Left forelimb (tissue), 1 donor: Measurements from ENCODE around the gene GET4.
"Not testable (repeated sequence)": the region's sequence is repeated elsewhere in the genome, so short reads cannot be mapped to it uniquely, and the experiment has no call there.

Source experiments
- DNase-seq: peaks from one replicate; pipeline ENCODE4 v3.0.0-alpha.2; 2018; ENCODE audit warnings: low spot score

Gene GET4

DNA sequence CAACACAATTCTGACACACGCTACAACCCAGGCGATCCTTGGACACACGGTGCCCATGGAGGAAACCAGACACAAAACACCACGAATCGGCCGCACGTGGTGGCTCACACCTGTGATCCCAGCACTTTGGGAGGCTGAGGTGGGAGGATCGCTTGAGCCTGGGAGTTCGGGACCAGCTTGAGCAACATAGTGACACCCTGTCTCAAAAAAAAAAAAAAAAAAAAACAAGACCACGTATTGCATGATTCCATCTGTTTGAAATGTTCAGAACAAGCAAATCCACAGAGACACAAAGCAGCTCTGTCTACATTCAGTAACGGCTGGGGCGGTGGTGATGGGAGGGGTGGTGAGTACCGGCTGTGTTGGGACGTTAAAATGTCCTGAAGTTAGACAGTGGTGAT, 53.0 kb downstream of the GET4 start:
- DNase-seq = no peak

DNA sequence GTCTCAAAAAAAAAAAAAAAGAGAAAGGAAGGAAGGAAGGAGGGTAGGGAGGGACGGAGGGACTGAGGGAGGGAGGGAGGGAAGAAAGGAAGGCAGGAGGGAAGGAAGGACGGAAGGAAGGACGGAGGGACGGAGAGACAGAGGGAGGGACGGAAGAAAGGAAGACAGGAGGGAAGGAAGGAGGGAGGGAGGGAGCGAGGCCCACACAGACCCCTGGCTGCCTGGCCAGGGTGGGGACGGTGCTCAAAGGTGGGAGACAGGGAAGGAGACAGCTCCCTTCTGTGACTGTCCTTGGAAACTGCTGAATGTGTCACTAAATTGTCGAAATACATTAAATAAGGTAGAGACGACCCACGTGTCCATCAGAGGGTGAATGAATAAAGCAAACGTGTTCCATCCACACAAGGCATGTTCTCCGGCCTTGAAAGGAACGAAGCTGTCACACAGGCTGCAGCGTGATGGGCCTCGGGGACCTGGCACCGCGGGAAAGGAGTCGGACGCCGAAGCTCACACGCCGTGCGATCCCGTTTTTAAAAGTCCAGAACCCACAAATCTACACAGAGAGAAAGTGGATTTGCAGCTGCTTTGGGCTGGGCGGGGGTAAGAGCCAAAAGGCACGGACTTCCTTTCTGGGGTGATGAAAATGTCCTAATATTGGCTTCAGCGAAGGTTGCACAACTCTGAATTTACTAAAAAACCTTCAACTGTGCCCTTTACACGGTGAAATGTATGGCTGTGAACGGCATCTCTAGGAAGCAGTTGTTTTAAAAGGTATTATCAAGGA, 54.8 kb downstream of the GET4 start:
- DNase-seq = no peak

DNA sequence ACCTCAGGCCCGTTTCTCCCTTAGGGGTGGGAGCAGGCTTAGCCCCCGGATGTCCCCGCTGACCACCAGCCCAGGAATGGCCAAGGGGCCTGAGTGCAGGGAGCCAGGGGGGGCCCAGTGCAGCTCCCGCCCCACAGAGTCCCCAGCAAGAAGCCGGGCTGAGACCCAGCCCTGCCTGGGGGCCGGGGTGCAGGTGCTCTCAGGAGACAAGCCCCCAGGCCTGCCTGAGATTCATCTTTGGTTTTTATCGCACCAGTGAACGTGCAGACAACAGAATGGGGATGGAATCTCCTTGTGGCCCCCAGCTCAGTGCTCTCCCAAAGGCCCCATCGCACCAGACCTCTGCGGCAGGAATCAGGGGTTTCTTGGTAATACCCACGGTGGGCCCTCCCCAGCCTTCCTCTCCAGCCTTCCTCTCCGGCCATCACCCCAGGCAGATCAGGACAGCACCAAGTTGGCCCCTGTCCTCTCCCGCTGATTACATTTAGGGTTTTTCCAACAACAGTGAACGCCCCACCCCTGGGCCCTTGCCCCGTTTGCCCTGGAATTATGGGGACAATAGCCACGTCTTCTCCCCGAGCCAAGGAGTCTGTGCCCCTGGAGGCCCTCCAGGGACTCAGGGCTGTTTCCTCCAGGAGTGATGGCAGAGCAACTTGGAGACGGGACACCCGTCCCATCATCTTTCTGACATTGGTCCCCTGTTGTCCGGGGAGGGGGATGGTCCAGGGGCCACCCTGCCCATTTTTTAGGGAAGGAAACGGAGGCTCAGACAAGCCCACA, 55.7 kb downstream of the GET4 start:
- DNase-seq = no peak

GRCh38 chr7:932651-932975, 56.3 kb downstream of the GET4 start:
- no peak for DNase-seq

DNA sequence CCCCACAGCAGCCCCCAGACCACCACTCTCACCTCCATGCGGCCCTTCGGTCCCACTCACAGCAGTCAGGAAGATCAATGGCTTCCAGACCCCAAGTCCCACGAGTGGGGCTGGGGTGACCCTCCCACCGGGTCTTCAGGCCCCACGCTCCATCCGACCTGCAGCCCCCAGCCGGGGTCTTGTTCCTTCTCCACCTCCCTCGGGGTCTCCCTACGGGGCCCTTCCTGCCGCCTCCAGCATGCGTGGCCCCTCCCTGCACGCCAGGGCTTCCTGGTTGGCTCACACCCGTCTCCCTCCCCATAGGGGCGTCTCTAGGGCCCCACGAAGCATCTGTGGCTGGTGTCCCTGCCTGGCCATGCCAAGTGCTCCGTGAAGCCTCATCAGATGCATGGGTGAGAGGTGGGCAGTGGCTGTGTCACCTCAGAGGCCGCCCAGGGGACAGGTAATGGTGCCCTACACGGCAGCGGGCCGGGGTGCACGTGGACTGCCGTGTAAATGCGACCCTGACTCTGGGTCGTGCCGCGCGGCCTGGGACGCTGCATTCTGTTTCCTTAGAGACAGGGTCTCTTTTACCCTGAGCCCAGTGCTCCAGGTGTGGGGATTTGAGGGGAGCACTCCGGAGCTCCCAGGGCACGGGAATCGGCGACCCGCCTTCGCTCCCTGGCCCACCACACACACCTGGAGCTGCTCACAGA, 58.3 kb downstream of the GET4 start:
- DNase-seq = no peak

DNA sequence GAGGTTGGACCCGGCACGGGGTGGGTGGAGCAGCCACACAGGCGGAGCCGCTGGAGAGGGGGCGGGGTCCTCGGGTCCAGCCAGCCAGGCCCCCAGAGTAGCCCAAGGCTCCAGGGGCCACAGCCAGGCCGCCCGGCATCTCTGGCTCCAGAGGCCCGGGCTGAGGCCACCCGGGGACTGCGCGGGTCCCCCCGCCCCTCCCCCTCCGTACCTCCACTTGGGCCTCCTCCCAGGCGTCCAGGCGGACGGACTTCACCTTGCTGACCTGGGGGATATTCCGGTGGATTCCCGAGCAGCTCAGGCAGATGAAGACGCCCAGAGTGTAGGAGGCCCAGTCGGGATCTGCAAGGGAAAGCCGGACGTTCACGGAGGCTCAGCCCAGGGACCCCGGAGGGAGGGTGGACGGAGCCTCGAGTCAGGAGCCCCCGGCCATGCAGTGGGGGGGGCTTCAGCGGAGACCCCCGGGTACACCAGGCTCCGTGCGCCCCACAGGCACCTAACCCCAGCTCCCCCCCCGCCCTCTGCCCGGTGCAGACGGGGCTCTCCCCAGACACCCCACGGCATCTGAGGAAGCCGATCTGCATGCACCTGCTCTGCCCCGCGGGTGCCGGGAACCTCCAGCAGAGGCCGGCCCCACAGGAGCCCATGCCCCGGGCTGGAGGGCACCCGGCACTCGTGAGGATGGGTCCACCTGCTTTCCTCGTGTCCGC, 59.0 kb downstream of the GET4 start:
- DNase-seq = no peak

DNA sequence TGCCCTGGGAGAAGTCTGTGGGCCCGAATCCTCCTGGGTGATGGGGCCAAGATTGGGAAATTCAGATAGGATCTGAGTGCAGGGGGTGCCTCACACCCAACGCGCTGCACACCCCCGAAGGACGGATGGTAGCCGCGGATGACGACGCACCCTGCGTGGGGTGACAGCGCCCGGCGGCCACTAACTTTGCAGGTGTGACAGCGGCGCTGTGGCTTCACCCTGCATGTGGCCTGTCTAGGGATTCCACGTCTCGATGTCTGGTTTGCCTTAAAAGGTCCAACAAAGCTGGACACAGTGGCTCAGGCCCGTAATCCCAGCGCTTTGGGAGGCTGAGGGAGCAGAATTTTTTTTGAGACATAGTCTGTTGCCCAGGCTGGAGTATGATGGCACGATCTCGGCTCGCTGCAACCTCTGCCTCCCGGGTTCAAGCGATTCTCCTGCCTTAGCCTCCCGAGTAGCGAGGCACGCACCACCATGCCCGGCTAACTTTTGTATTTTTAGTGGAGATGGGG, 59.6 kb downstream of the GET4 start:
- no peak for DNase-seq

GRCh38 chr7:936386-937054, 60.2 kb downstream of the GET4 start:
- DNase-seq = no peak

GRCh38 chr7:937856-938484, 61.6 kb downstream of the GET4 start:
- DNase-seq = no peak

DNA sequence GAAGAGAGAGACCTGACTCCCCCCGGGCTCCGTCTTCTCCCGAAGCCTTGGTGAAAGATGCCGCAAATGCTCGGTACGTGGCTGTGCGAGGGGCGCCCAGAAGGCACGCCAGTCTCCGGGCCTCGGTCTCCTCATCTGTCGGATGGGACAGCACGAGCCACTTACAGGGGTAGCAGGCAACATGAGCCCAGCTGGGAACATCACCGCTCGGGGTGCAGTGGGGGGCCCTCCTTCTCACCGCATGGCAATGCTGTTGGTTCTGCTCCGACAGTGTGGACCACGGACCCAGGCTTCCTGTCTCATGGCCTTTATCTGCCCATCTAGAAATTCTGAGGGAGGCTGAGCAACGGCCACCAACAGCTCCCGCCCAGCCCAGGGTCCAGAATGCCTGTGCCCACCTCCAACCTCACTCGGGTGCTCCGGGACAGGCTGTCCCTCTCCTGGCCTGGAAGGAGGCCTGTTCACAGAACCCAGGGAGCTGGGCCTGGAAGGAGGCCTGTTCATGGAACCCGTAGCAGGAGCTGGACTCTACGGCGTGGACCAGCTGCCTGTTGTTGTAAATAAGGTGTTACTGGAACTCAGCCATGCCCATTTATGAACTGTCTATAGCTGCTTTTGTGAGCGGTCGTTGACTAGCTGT, 62.3 kb downstream of the GET4 start:
- no peak for DNase-seq

DNA sequence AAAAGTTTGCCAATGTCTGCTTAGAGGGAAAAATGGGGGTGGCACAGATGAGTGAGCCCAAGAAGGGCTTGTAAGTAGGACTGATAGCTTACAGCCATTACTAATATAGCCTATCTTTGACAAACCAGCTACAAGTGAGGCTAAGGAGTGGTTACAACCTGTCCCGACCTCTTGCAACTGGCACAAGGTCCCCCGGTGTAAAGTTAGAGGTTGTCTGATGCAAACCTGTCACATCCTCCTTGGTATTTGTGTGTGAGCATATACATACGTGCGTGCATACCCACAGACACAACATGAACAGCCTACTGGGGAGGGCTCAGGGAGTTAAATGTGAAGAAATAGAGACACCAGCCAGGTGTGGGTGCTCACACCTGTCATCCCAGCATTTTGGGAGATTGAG, 63.5 kb downstream of the GET4 start:
- no peak for DNase-seq

- no peak for DNase-seq
Observed at GRCh38 chr7:940599-941408, 64.5 kb downstream of the GET4 start.

DNA sequence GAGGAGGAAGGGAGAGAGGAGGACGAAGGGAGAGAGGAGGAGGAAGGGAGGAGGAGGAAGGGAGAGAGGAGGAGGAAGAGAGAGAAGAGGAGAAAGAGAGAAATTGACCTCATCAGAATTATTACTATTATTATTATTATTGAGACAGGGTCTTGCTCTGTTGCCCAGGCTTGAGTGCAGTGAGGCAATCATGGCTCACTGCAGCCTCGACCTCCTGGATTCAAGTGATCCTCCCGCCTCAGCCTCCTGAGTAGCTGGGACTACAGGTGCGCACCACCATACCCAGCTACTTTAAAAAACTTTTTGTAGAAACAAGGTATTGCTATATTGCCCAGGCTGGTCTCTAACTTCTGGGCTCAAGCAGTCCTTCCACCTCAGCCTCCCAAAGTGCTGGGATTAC, 67.4 kb downstream of the GET4 start:
- not testable (repeated sequence) for DNase-seq

GRCh38 chr7:944744-945143, 68.4 kb downstream of the GET4 start:
- no peak for DNase-seq

- no peak for DNase-seq
Observed at GRCh38 chr7:945147-945555, 68.8 kb downstream of the GET4 start.

- no peak for DNase-seq
Observed at GRCh38 chr7:945556-946255, 69.4 kb downstream of the GET4 start.
